ENCODE results near the gene VEPH1.

GRCh38 chr3:157233923-157234322, 269.3 kb downstream of the VEPH1 start:
- TF ChIP-seq CTCF (IDR thresholded peaks at IDR 0.05) (no peak), POLR2A (IDR thresholded peaks at IDR 0.05) (no peak)
